ENCODE data around the gene TTC7B. TPM values are rescaled to one million over a fixed set of nuclear protein-coding genes. Genes with fewer than 3 reads are reported as not detected.

The TTC7B gene
- polyA plus RNA-seq, 1 donor from 2014 or later: 19.9 TPM

DNA sequence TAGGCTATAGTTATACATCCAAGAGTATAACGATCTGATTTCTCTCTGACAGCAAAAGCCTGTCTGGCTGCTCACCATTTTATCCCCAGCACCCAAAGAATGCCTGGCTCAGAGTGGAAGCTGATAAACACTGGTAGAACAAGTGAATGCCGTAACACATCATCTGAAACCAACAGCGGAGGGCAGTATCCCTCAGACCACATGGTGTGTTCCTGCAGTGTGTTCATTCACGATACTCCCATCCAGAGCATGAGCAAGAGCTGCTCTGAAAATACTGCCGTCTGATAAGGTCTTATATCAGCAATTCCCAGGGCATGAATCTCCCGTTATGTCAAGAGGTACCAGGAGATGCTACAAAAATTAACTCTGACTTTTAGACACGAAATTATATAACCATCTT is 95.9 kb downstream of the TTC7B start:
- no peak overlapping the region for H3K27ac ChIP-seq (ENCODE audit: low read length)
- H3K9me3 ChIP-seq (ENCODE audit: low read length): no peaks in the 10 kb centered on the region
- H3F3A ChIP-seq (ENCODE audit: insufficient read depth, low read length, poor library complexity, severe bottlenecking): no peaks in the 10 kb centered on the region
- TF ChIP-seq RAD21 (conservative IDR thresholded peaks at IDR 0.05) (no peak), TAF1 (IDR thresholded peaks at IDR 0.05; ENCODE audit: low read depth) (no peak), EZH2 (IDR thresholded peaks at IDR 0.05; ENCODE audit: borderline replicate concordance, insufficient read depth, low read length, poor library complexity, severe bottlenecking) (no peak), EP300 (conservative IDR thresholded peaks at IDR 0.05; ENCODE audit: poor library complexity, severe bottlenecking) (no peak)
- TF ChIP-seq, protein P1, sequence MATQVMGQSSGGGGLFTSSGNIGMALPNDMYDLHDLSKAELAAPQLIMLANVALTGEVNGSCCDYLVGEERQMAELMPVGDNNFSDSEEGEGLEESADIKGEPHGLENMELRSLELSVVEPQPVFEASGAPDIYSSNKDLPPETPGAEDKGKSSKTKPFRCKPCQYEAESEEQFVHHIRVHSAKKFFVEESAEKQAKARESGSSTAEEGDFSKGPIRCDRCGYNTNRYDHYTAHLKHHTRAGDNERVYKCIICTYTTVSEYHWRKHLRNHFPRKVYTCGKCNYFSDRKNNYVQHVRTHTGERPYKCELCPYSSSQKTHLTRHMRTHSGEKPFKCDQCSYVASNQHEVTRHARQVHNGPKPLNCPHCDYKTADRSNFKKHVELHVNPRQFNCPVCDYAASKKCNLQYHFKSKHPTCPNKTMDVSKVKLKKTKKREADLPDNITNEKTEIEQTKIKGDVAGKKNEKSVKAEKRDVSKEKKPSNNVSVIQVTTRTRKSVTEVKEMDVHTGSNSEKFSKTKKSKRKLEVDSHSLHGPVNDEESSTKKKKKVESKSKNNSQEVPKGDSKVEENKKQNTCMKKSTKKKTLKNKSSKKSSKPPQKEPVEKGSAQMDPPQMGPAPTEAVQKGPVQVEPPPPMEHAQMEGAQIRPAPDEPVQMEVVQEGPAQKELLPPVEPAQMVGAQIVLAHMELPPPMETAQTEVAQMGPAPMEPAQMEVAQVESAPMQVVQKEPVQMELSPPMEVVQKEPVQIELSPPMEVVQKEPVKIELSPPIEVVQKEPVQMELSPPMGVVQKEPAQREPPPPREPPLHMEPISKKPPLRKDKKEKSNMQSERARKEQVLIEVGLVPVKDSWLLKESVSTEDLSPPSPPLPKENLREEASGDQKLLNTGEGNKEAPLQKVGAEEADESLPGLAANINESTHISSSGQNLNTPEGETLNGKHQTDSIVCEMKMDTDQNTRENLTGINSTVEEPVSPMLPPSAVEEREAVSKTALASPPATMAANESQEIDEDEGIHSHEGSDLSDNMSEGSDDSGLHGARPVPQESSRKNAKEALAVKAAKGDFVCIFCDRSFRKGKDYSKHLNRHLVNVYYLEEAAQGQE (IDR thresholded peaks at IDR 0.05; ENCODE audit: borderline replicate concordance): no peak
- TF ChIP-seq, protein P2, sequence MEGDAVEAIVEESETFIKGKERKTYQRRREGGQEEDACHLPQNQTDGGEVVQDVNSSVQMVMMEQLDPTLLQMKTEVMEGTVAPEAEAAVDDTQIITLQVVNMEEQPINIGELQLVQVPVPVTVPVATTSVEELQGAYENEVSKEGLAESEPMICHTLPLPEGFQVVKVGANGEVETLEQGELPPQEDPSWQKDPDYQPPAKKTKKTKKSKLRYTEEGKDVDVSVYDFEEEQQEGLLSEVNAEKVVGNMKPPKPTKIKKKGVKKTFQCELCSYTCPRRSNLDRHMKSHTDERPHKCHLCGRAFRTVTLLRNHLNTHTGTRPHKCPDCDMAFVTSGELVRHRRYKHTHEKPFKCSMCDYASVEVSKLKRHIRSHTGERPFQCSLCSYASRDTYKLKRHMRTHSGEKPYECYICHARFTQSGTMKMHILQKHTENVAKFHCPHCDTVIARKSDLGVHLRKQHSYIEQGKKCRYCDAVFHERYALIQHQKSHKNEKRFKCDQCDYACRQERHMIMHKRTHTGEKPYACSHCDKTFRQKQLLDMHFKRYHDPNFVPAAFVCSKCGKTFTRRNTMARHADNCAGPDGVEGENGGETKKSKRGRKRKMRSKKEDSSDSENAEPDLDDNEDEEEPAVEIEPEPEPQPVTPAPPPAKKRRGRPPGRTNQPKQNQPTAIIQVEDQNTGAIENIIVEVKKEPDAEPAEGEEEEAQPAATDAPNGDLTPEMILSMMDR (IDR thresholded peaks at IDR 0.05; ENCODE audit: poor library complexity, severe bottlenecking): no peak
- H3K36me3 ChIP-seq (ENCODE audit: insufficient read depth, low read length): no peaks in the 10 kb centered on the region
- no peak overlapping the region for H2AFZ ChIP-seq (ENCODE audit: low read depth, low read length)
- H3K27me3 ChIP-seq (ENCODE audit: insufficient read depth, low read depth, low read length): no peaks in the 10 kb centered on the region
- H3K4me2 ChIP-seq (ENCODE audit: low read length): no peak overlapping the region
- H3K4me3 ChIP-seq (ENCODE audit: low read length): no peak overlapping the region
- no peaks in the 10 kb centered on the region for H3K79me2 ChIP-seq (replicated peaks; ENCODE audit: insufficient read depth, low read length)
- H3K9me2 ChIP-seq (ENCODE audit: insufficient read depth, low read length): no peaks in the 10 kb centered on the region
- H4K20me1 ChIP-seq (ENCODE audit: insufficient read depth): no peaks in the 10 kb centered on the region
- H3K9ac ChIP-seq (ENCODE audit: low read length): no peak overlapping the region

DNA sequence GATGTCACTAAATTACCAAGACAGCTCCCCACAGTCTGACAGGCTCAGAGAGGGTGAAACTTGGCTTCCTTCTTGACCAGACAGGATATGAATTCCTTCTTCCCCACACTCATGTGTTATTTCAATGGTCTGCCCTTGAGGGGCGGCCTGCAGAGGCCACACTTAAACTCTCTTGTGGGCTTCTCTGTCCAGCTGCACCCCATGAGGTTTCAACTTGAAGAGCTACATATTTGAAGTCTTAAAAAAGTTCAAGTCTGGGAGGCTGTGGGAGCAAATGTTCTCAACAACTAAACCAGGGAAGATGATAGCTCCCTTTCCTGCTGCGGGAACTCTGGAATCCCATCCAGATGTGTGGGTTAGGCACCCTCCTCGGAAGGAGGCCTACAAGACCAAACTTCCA is 98.3 kb downstream of the TTC7B start:
- Histone ChIP-seq H2AFZ (ENCODE audit: low read depth, low read length) (no peak overlapping the region), H3K4me2 (ENCODE audit: low read length) (no peak overlapping the region), H3K9me2 (ENCODE audit: insufficient read depth, low read length) (no peaks in the 10 kb centered on the region), H4K20me1 (ENCODE audit: insufficient read depth) (no peaks in the 10 kb centered on the region), H3K79me2 (replicated peaks; ENCODE audit: insufficient read depth, low read length) (no peaks in the 10 kb centered on the region), H3K27ac (ENCODE audit: low read length) (no peak overlapping the region), H3K9me3 (ENCODE audit: low read length) (no peaks in the 10 kb centered on the region), H3K4me3 (ENCODE audit: low read length) (no peak overlapping the region), H3K27me3 (ENCODE audit: insufficient read depth, low read depth, low read length) (no peaks in the 10 kb centered on the region), H3K9ac (ENCODE audit: low read length) (no peak overlapping the region), H3F3A (ENCODE audit: insufficient read depth, low read length, poor library complexity, severe bottlenecking) (no peaks in the 10 kb centered on the region), H3K36me3 (ENCODE audit: insufficient read depth, low read length) (no peaks in the 10 kb centered on the region)
- no peak for TF ChIP-seq TAF1 (IDR thresholded peaks at IDR 0.05; ENCODE audit: low read depth)
- TF ChIP-seq POLR2AphosphoS5 (IDR thresholded peaks at IDR 0.05): no peak
- TF ChIP-seq EP300 (conservative IDR thresholded peaks at IDR 0.05; ENCODE audit: poor library complexity, severe bottlenecking): no peak
- TF ChIP-seq RAD21 (conservative IDR thresholded peaks at IDR 0.05): no peak
- TF ChIP-seq, protein P1 (IDR thresholded peaks at IDR 0.05; ENCODE audit: borderline replicate concordance): no peak
- no peak for TF ChIP-seq MXI1 (conservative IDR thresholded peaks at IDR 0.05; ENCODE audit: poor library complexity, severe bottlenecking)
- TF ChIP-seq, protein P2 (IDR thresholded peaks at IDR 0.05; ENCODE audit: poor library complexity, severe bottlenecking): no peak
- TF ChIP-seq SMC3 (conservative IDR thresholded peaks at IDR 0.05; ENCODE audit: poor library complexity): no peak
- no peak for TF ChIP-seq EZH2 (IDR thresholded peaks at IDR 0.05; ENCODE audit: borderline replicate concordance, insufficient read depth, low read length, poor library complexity, severe bottlenecking)
